Measurements from ENCODE around the gene SLCO1A2.

SLCO1A2 gene

DNA sequence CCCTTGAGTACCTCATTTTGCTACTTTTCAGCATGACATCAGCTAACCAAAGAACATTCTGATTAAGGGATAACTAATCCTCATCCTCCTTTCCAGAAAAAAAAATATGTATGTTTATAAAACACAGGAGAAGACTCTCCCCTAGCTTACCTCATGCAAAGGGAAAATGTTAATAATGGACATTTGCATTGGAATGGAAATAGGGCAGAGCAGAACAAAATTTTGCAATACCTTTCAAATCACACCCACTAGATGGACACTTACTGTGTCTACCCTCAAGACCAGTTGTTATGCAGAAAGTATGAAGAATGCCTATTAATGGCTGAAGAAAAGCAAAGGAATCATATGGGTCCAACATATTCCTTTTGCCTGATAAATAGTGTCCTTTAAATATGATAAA is 8.9 kb upstream of the SLCO1A2 start:
- H3K4me3 ChIP-seq (ENCODE audit: control insufficient read depth, low read depth, low read length) = no peak overlapping the region
- no peak for TF ChIP-seq CTCF (conservative IDR thresholded peaks at IDR 0.05; ENCODE audit: control insufficient read depth, insufficient read depth, low read depth, low read length)

DNA sequence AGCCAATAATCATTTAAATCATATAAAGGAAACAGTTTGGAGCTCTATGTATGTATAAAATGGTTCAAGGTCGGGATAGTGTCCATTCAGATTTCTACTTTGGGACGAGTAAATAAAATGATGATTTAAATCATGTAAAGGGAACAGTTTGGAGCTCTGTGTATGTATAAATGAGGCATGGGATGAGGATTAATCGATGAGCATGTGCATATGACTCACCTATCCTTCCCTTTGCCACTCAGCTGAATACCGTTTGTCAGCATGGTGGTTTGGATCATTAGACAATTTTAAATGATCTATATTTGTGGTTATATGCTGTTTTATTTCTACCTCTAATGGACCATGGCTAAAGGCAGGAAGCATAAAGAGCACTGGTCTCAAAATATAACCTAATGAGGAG is 7.1 kb upstream of the SLCO1A2 start:
- no peak for DNase-seq (ENCODE audit: low read depth)
- H3K4me3 ChIP-seq (ENCODE audit: control insufficient read depth, low read depth, low read length) = no peak overlapping the region
- no peak for TF ChIP-seq CTCF (conservative IDR thresholded peaks at IDR 0.05; ENCODE audit: control insufficient read depth, insufficient read depth, low read depth, low read length)

More for the DNA sequence above, 8.9 kb upstream of the SLCO1A2 start:
- no peak for DNase-seq (ENCODE audit: low read depth)

- H3K4me3 ChIP-seq (ENCODE audit: control insufficient read depth, low read depth, low read length) = no peak overlapping the region
- TF ChIP-seq CTCF (conservative IDR thresholded peaks at IDR 0.05; ENCODE audit: control insufficient read depth, insufficient read depth, low read depth, low read length) = no peak
- DNase-seq (ENCODE audit: low read depth) = no peak
Observed at GRCh38 chr12:21340403-21340802, 5.7 kb upstream of the SLCO1A2 start.

DNA sequence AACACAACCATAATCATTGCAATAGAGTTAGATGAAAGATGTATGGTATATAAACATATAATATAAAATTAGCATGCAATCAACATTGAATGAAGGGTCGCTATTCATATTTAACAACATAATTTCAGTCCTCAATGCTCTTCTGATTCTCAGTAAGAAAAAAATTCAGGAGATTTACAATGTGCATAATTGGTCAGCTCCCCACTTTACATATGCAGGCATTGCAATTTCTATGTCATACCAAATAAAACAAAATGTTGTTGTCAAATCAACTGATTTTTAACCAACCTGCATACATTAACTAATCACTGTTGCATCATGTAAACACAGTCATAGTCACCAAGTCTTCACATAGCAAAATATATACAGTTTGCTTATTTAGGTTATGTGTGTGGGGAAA is 5.2 kb upstream of the SLCO1A2 start:
- TF ChIP-seq CTCF (conservative IDR thresholded peaks at IDR 0.05; ENCODE audit: control insufficient read depth, insufficient read depth, low read depth, low read length) = no peak
- H3K4me3 ChIP-seq (ENCODE audit: control insufficient read depth, low read depth, low read length) = no peak overlapping the region
- no peak for DNase-seq (ENCODE audit: low read depth)

DNA sequence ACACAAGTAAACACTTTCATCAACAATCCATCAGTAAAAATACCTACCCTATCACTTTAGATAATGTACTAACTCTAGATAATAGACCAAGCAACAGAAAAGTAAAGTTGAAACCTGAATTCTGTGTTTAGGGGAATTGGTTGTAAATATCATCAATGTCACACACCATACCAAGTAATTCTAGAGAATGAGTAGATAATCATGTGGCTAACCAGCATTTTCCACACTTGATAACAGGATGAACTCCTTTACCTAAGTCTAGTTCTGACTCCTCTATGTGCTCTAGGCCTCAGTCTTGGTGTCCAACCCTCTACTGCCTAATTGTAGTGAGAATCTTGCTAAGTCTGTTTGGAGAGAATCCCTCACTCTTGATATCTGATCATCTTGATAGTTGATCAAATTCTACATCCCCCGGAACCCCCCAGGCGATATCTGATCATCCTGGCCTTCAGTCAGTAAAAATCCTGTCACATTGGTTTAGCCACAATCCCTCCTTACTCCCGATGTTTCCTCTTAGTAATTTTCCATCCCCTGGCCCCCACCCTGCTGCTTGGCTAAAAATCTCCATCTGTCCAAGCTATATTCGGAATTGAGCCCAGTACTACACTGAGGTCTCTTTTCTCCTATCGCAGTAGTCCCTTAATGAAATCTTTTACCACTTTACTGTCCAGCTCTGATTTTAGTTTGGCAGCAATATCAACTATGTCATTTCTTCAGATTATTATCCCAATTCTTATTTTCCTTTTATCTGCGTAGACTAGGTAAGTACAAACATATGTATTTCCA is 3.4 kb upstream of the SLCO1A2 start:
- TF ChIP-seq CTCF (conservative IDR thresholded peaks at IDR 0.05; ENCODE audit: control insufficient read depth, insufficient read depth, low read depth, low read length) = no peak
- no peak for DNase-seq (ENCODE audit: low read depth)
- H3K4me3 ChIP-seq (ENCODE audit: control insufficient read depth, low read depth, low read length) = no peak overlapping the region

DNA sequence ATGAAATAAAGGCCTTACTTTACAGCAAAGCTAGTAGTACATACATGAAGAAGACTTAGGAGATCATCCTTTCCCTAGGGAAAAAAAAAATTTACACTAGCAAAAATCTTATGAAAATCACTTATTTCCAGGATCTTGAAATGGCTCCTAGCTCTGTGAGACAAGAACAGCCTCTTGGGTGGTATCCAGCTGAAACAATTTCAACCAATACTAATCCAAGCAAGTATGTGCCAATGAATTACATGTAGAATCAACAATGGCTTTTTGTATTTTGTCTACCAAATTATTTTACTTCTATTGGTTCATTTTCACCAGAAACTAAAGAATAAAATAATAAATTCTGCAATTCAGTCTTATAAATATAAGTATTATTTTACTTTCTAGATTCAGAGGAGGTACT is 2.7 kb upstream of the SLCO1A2 start:
- no peak for TF ChIP-seq CTCF (conservative IDR thresholded peaks at IDR 0.05; ENCODE audit: control insufficient read depth, insufficient read depth, low read depth, low read length)

More for the DNA sequence above, 2.7 kb upstream of the SLCO1A2 start:
- no peak overlapping the region for H3K4me3 ChIP-seq (ENCODE audit: control insufficient read depth, low read depth, low read length)
- no peak for DNase-seq (ENCODE audit: low read depth)
